ENCODE measurements around the gene SMTNL2.

- TF ChIP-seq POLR2AphosphoS5 (IDR thresholded peaks at IDR 0.05) (no peak), POLR2A (IDR thresholded peaks at IDR 0.05) (no peak)
Measured at GRCh38 chr17:4534928-4535666, 49.2 kb upstream of the SMTNL2 start.
